Fibroblast of peridontal ligament (primary cell): ENCODE measurements around the gene PRKG1.
"Not testable (repeated sequence)": the region's sequence is repeated elsewhere in the genome, so short reads cannot be mapped to it uniquely, and the experiment has no call there.

Source experiments
- DNase-seq: peaks from one replicate; pipeline ENCODE4 v3.0.0-alpha.2; 2010; ENCODE audit errors: extremely low read depth

Gene PRKG1

GRCh38 chr10:51643734-51644133 is 569.4 kb downstream of the PRKG1 start:
- DNase-seq: no peak

- no peak for DNase-seq
Observed at GRCh38 chr10:51649064-51649463, 574.8 kb downstream of the PRKG1 start.

GRCh38 chr10:51651063-51651462 is 576.8 kb downstream of the PRKG1 start:
- peak; percentile 67 for DNase-seq

GRCh38 chr10:51653025-51653424 is 578.7 kb downstream of the PRKG1 start:
- DNase-seq: peak; percentile 78

- peak; percentile 47 for DNase-seq
Observed at GRCh38 chr10:51654918-51655317, 580.6 kb downstream of the PRKG1 start.

- DNase-seq: no peak
Observed at GRCh38 chr10:51656503-51656902, 582.2 kb downstream of the PRKG1 start.

GRCh38 chr10:51658000-51658399 is 583.7 kb downstream of the PRKG1 start:
- no peak for DNase-seq

DNA sequence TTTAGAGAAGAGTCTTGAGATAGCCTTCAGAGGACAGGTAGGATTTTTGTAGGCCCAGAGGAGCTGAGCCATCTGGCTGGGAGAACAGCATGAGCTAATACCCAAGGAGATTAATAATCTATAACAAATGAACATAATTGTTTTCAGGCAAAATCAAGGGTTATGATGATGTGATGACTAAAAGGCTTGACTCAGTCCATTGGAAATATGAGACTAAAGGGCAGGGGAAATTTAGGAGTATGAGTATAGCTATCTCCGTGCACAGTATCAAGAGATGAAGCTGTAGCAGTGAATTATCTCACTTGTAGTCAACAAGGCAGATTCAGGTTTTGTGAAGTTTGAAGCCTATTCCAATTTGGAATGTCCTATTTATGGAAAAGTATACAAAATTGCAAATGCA is 585.1 kb downstream of the PRKG1 start:
- peak; percentile 27 for DNase-seq

DNA sequence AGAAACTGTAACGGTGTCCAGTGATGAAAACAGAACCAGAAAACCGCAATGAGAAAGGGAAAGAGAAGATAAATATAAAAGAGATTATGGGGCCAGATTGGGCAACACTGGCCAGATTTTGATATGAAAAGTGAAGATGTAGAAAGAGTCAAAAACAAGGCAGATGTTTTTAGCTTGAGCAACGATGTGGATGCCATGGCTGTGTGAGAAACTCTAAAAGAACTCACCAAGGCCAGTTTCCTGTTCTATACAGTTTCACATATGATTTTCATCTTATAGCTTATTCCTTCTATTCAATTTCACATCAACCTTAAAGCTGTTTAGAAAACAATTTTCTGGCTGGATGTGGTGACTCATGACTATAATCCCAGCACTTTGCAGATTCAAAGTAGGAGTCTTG is 588.8 kb downstream of the PRKG1 start:
- peak; percentile 27 for DNase-seq

- no peak for DNase-seq
Observed at GRCh38 chr10:51666456-51666855, 592.2 kb downstream of the PRKG1 start.

DNA sequence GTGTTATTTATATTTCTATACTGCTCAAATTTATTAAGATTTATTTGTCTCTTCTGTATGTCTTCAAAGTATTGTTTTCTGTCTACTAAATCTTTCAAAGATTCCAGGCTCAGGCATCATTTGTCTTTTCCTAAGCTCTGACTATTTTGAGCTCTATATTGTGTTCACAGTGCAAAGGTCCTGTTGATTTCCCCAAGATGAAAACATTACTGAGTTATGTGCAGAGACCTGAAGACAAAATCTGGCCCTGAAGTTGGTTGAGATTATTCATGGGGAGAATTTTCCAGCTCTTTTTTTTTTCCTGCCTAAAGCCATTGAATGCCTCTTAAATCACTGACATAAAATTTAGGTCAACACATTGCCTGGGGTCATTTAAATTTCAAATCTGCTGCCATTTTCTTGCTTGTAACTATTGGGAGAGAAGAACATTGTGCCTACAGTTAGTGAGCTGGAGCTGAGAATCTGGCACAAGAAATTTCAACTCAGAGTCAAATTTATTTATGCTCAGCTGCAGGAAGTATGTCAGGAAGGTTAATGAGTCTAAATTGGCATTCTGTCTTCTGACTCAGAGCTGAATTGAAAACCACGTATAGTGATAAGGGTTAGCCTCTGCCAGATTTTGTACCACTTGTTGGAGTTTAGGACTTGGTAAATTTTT is 593.5 kb downstream of the PRKG1 start:
- DNase-seq: peak; percentile 75

GRCh38 chr10:51668336-51668689 is 594.0 kb downstream of the PRKG1 start:
- no peak for DNase-seq

DNA sequence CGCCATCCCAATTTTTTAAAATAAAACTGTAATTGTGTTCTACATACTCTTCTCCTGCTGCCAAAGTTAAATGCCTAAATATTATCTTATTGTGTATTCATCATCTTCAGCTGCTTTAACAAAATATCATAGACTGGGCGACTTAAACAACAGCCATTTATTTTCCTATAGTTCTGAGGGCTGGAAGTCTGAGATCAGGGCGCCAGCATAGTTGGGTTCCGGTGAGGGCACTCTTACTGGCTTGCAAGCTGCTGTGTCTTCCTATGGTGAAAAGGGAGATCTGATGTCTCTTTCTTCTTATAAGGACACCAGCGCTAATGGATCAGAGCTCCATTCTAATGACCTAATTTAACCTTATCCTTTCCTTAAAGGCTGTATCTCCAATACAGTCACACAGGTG is 594.8 kb downstream of the PRKG1 start:
- DNase-seq: no peak

GRCh38 chr10:51672039-51672535 is 597.8 kb downstream of the PRKG1 start:
- no peak for DNase-seq

DNA sequence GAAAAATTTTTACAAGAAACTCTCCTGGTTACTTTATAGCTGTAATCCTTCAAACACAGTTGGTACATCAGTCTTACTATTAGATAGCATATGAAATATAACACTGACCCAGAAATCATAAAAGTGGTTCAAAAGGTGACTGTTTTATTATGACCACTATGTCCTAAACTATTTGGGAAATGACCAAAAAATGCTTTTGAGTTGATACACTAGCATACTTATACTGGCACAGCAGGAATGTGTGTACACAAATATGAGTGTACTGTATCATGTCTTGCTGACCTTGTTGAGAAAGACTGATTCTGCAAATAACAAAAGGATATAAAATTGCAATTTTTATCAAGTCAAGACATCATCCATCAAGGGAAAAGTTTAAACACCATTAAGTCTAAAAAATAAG is 600.8 kb downstream of the PRKG1 start:
- DNase-seq: no peak

GRCh38 chr10:51679841-51680240 is 605.6 kb downstream of the PRKG1 start:
- no peak for DNase-seq

DNA sequence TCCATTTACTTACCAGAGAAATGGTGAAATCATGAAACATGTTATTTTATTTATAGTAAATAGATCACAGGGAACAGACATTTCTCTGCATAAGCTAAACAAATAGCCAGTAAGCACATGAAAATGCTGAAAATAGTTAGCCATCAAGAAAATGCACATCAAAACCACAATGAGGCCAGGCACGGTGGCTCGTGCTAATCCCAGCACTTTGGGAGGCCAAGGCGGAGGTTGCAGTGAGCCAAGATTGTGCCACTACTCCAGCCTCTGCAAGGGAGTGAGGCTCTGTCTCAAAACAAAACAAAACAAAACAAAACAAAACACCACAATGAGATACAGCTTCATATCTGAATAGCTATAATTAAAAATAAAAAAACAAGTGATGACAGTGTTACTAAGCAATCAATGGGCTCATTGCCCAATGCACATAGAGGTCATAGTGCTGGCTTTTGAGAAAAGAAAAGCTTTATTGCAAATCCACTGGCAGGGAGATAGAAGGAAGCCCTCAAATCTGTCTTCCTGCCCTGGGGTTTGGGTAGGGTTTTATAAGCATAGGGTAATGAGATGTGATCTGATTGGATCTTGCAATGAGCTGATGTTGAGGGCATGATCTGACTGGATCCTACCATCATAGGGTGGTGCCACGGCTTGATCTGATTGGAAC is 608.9 kb downstream of the PRKG1 start:
- DNase-seq: peak; percentile 64

DNA sequence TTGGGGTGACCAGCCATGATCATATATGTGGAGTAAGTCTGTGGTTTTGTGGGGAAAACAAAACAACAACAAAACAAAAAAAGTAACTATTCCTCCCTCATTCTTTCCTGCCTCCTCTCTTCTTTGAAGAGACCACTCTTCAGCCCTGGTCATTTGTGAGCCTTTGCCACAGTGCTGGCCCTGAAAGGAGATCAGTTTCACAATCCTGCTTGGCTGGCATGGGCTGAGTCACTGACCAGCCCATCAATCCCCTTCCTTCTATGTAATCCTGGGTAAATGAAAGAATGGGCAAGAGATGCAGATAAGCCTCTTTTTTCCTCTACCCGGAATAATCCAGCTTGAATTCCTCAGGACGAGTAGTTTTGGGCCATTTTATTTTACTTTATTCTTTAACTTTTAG is 611.5 kb downstream of the PRKG1 start:
- DNase-seq: peak; percentile 36

GRCh38 chr10:51687296-51687695 is 613.0 kb downstream of the PRKG1 start:
- DNase-seq: no peak

GRCh38 chr10:51688826-51689225 is 614.5 kb downstream of the PRKG1 start:
- not testable (repeated sequence) for DNase-seq

- DNase-seq: no peak
Observed at GRCh38 chr10:51689536-51689935, 615.2 kb downstream of the PRKG1 start.

GRCh38 chr10:51691135-51691534 is 616.8 kb downstream of the PRKG1 start:
- DNase-seq: no peak

DNA sequence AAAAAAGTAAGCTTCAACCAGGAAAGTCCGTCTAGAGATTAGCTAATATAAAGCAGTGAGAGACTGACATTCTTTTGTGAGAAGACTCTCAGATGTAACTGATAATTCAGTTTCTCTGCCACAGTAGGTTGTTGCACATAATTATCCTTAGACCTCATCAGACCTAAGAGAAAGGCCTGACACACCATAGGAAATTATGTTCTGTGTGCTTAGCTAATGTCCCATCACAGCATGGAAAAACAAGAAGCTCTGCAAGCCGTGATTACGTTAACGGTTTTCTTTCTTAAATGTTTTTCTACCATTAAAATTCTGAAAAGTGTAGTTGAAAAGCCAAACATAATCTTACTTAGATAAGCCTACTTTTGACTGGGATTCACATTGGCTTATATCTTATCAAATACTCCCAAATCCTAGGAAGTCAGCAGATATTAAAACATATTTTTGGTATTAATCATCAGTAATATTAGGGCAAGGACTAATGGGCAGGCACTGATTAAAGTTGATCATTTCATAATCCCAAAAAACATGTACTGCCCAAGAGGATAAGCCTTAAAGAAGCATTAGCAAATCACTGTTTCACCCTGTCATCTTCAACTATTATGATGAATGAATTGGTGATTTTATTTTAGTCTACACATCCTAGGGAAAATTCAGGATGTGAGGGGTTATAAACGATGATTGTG is 619.9 kb downstream of the PRKG1 start:
- DNase-seq: no peak
